ENCODE measurements around the gene OASL.

- TF ChIP-seq CTCF (IDR thresholded peaks at IDR 0.05), result no peak
- TF ChIP-seq EP300 (IDR thresholded peaks at IDR 0.05), result no peak
- no peak for TF ChIP-seq POLR2AphosphoS5 (IDR thresholded peaks at IDR 0.05)
- TF ChIP-seq POLR2A (IDR thresholded peaks at IDR 0.05; ENCODE audit: low read depth), result no peak
Measured at GRCh38 chr12:120993496-120993895, 45.5 kb downstream of the OASL start.
